SK-N-MC (cell line): ENCODE data around the gene LNX1.
"Not testable (repeated sequence)": the region's sequence is repeated elsewhere in the genome, so short reads cannot be mapped to it uniquely, and the experiment has no call there.

Source experiments
- DNase-seq: peaks from one replicate; pipeline ENCODE4 v3.0.0-alpha.2; 2011; ENCODE audit warnings: low read depth, low spot score
- H3K27ac ChIP-seq: fragments of 200-600 bp; sonication (generic); 2 replicates; pipeline ENCODE4 v1.5.1; 2016; ENCODE audit warnings: mixed run types
- H3K36me3 ChIP-seq: fragments of 200-600 bp; sonication (generic); 2 replicates; pipeline ENCODE4 v1.6.1; 2017; ENCODE audit warnings: antibody characterized with exemption, low read length, mixed read lengths; ENCODE audit not compliant: insufficient read depth
- H3K4me3 ChIP-seq: fragments of 200-600 bp; sonication (generic); 2 replicates; pipeline ENCODE4 v1.5.1; 2016
- H3K9ac ChIP-seq: fragments of 200-600 bp; sonication (generic); 2 replicates; pipeline ENCODE4 v1.8.0; 2017; ENCODE audit warnings: mixed run types, mixed read lengths; ENCODE audit not compliant: insufficient read length
- H3K9me3 ChIP-seq: fragments of 200-600 bp; sonication (generic); 2 replicates; pipeline ENCODE4 v1.6.1; 2017; ENCODE audit warnings: low read depth, mild to moderate bottlenecking, antibody characterized with exemption, low read length, moderate library complexity, mixed read lengths
- EZH2 ChIP-seq: fragments of 200-600 bp; sonication (generic); IDR thresholded peaks from one replicate; pipeline ENCODE4 v1.6.1; 2017; ENCODE audit warnings: antibody characterized with exemption
- FOXP2 ChIP-seq: optimal IDR thresholded peaks from 2 replicates; pipeline ENCODE3; 2011; ENCODE audit warnings: mild to moderate bottlenecking, moderate library complexity; ENCODE audit not compliant: insufficient read depth; ENCODE audit errors: extremely low read length, control extremely low read depth
- POLR2AphosphoS5 ChIP-seq: IDR thresholded peaks from 2 replicates; pipeline ENCODE4 v1.6.1; 2012; ENCODE audit warnings: mild to moderate bottlenecking, low read depth, low read length, borderline replicate concordance

The LNX1 gene

DNA sequence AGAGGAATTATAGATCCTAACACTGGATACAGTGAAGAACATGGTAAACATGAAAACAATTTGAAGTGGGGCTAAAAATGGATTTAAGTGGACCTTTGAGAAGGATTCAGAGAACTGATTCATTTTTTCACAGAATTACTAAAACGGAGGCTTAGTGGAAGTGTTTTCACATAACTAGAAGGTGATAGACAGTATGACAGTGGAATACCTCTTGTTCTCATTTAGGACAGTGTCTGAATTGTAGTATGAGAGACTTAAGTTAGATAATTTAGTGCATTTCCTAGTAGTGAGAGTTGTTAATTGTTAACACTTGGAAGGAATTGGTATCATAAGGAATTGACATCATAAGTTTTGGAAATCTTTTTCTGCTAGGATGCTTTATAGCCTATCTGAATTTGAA lies 149.7 kb downstream of the LNX1 start:
- H3K27ac ChIP-seq: no peak overlapping the region
- no peak overlapping the region for H3K9ac ChIP-seq
- no peaks in the 10 kb centered on the region for H3K9me3 ChIP-seq
- no peak overlapping the region for H3K4me3 ChIP-seq
- H3K36me3 ChIP-seq: peaks cover 62% of the 10 kb centered on the region
- TF ChIP-seq EZH2 (no peak), FOXP2 (no peak), POLR2AphosphoS5 (no peak)
- DNase-seq: no peak

DNA sequence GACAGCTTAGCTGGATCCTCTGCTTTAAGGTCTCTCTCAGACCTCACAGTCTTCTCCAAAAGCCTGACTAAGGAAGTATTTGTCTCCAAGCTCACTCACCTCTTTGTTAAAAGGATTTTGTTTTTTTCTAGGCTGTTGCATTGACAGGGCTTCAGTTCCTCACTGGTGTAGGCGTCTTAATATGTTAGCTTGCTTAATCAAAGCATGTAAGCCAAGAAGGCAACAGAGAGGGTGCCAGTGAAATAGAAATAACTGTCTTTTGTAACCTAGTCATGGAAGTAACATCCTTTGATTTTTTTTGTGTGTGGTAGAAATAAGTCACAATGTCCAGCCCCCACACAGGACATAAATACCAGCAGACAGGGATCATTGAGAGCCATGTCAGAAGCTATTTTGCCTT lies 155.0 kb downstream of the LNX1 start:
- Histone ChIP-seq H3K4me3 (no peak overlapping the region), H3K27ac (no peak overlapping the region), H3K9ac (no peak overlapping the region), H3K36me3 (peaks cover 34% of the 10 kb centered on the region), H3K9me3 (no peaks in the 10 kb centered on the region)
- TF ChIP-seq POLR2AphosphoS5: no peak
- TF ChIP-seq FOXP2: no peak
- no peak for TF ChIP-seq EZH2
- DNase-seq: no peak

DNA sequence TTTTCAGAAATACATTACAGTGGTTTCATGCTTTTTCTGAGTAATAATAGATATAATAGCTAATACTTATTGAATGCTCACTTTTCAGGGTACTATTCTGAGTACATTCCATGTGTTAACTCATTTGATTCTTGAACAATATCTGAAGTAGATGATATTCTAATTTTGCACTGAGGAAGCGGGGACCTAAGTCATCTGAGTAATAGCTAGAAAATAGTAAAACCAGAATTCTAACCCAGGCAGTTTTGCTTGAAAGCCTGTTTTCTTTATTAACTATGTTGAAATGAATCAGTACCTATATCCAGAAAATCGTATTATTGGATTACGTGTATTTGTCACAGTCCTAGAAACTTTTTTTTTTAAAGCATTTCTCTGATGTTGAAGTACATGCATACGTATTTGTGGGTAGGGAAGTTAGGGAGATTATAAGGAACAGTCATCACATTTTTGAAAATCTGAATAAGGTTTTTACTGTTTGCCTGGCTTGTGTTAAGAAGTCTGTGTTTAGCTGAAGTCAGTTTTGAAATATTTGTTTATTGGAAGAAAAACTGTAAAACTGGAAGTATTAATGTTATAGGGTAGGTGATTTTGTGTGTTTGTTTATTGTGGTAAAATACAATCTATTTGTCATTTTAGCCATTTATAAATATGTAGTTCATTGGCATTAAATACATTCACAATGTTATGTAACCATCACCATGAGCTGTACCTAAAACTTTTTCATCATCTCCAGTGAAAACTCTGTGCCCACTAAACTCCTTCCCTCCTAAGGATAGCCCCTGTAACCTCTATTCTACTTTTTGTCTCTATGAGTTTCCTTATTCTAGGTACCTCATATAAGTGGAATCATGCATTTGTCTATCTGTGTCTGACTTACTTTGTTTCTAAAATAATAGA lies 158.5 kb downstream of the LNX1 start:
- no peak overlapping the region for H3K4me3 ChIP-seq
- no peak for TF ChIP-seq EZH2
- no peak for TF ChIP-seq POLR2AphosphoS5
- TF ChIP-seq FOXP2: no peak
- H3K9ac ChIP-seq: no peak overlapping the region
- peaks cover 48% of the 10 kb centered on the region for H3K36me3 ChIP-seq
- no peaks in the 10 kb centered on the region for H3K9me3 ChIP-seq
- DNase-seq: no peak
- H3K27ac ChIP-seq: no peak overlapping the region

DNA sequence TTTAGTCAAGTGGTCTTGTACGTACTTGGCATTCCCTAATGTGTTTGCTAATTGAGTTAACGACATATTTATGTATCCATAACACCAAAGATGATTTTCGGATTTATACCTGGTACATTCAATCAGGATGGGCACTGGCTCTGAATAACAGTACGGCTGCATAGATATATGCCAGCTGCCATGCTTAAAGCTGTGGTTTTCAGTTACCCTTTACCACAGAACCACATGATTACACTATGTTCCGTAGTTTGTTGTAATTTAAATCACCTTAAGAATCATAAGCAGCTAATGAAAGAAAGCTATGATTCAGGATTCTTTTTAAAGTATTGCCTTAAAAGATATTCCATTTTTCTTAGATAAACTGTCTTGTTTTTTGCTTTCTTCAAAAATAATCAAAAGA lies 160.2 kb downstream of the LNX1 start:
- TF ChIP-seq POLR2AphosphoS5 (no peak), FOXP2 (no peak), EZH2 (no peak)
- Histone ChIP-seq H3K9ac (no peak overlapping the region), H3K9me3 (no peaks in the 10 kb centered on the region), H3K4me3 (no peak overlapping the region), H3K27ac (no peak overlapping the region), H3K36me3 (peaks cover 55% of the 10 kb centered on the region)
- no peak for DNase-seq

- Histone ChIP-seq H3K9ac (no peak overlapping the region), H3K36me3 (peaks cover 42% of the 10 kb centered on the region), H3K27ac (no peak overlapping the region), H3K9me3 (no peaks in the 10 kb centered on the region), H3K4me3 (no peak overlapping the region)
- DNase-seq: no peak
- no peak for TF ChIP-seq POLR2AphosphoS5
- TF ChIP-seq FOXP2: no peak
Observed at GRCh38 chr4:53427366-53427765, 163.9 kb downstream of the LNX1 start.

- no peak for TF ChIP-seq FOXP2
- no peak for TF ChIP-seq EZH2
- TF ChIP-seq POLR2AphosphoS5: no peak
- no peak overlapping the region for H3K9ac ChIP-seq
- H3K9me3 ChIP-seq: no peaks in the 10 kb centered on the region
- no peak for DNase-seq
- no peak overlapping the region for H3K27ac ChIP-seq
- no peak overlapping the region for H3K4me3 ChIP-seq
- H3K36me3 ChIP-seq: peaks cover 25% of the 10 kb centered on the region
Observed at GRCh38 chr4:53424280-53424679, 167.0 kb downstream of the LNX1 start.

- no peaks in the 10 kb centered on the region for H3K9me3 ChIP-seq
- TF ChIP-seq EZH2 (no peak), POLR2AphosphoS5 (no peak), FOXP2 (no peak)
- no peak overlapping the region for H3K9ac ChIP-seq
- no peak overlapping the region for H3K27ac ChIP-seq
- peaks cover 10% of the 10 kb centered on the region for H3K36me3 ChIP-seq
- no peak overlapping the region for H3K4me3 ChIP-seq
- no peak for DNase-seq
Observed at GRCh38 chr4:53422367-53422766, 168.9 kb downstream of the LNX1 start.

DNA sequence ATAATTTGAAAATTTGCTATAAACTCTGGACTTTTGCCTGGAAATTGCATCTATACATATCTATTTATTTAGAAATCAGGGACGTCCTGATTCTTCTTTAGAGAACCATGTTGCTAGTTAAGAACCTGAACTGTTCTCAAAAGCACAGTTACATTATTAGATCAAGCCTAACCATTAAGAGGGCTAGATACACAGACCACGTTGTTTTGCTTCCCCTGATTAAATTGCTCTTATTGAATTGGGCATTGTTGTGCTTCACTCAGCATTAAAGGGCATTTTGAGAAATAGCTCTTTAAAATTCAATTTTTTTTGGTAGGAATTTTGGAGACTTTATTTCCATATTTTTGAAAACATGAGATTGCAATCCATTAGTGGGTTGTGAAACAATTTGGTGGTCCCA lies 169.5 kb downstream of the LNX1 start:
- Histone ChIP-seq H3K36me3 (peaks cover 7% of the 10 kb centered on the region), H3K9ac (no peak overlapping the region), H3K27ac (no peak overlapping the region), H3K9me3 (no peaks in the 10 kb centered on the region), H3K4me3 (no peak overlapping the region)
- DNase-seq: no peak
- TF ChIP-seq FOXP2: no peak
- no peak for TF ChIP-seq POLR2AphosphoS5
- no peak for TF ChIP-seq EZH2

GRCh38 chr4:53419208-53419607 lies 172.1 kb downstream of the LNX1 start:
- no peak overlapping the region for H3K4me3 ChIP-seq
- no peak for TF ChIP-seq EZH2
- no peak for TF ChIP-seq FOXP2
- TF ChIP-seq POLR2AphosphoS5: no peak
- peaks cover 15% of the 10 kb centered on the region for H3K36me3 ChIP-seq
- no peak overlapping the region for H3K9ac ChIP-seq
- DNase-seq: no peak
- no peak overlapping the region for H3K27ac ChIP-seq
- H3K9me3 ChIP-seq: no peaks in the 10 kb centered on the region

DNA sequence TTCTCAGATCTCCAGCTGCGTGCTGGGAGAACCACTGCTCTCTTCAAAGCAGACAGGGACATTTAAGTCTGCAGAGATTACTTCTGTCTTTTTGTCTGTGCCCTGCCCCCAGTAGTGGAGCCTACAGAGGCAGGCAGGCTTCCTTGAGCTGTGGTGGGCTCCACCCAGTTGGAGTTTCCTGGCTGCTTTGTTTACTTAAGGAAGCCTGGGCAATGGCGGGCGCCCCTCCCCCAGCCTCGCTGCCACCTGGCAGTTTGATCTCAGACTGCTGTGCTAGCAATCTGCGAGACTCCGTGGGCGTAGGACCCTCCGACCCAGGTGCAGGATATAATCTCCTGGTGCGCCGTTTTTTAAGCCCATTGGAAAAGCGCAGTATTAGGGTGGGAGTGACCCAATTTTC lies 181.8 kb downstream of the LNX1 start:
- not testable (repeated sequence) for H3K36me3 ChIP-seq, H3K27ac ChIP-seq, H3K9ac ChIP-seq, H3K9me3 ChIP-seq, DNase-seq, H3K4me3 ChIP-seq
